ELR (cell line): Measurements from ENCODE around the gene CYTH2.

Experiments used
- DNase-seq: peaks from one replicate; pipeline ENCODE4 v3.0.0-alpha.2; 2015; ENCODE audit warnings: low read depth

CYTH2 gene

DNA sequence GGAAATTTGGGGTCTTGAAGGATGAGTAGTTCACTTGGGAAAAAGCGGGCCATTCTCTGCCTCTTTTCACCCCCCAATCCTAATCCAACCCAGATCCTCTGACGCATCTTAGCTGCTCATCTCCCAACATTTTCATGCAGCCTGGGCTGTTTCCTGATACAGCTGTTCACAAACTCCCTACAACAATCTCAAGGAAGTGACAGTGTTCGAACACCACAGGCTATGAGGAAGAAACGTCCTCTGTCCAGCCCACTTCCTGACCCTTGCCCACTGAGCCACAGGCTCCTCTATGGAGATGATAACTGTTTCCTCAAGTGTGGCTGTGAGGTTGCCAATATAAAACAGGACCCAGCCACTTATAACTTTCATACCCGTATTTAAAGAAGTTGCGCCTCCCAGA lies 26.2 kb downstream of the CYTH2 start:
- peak; percentile 35 for DNase-seq

GRCh38 chr19:48496959-48497727 lies 28.0 kb downstream of the CYTH2 start:
- no peak for DNase-seq

DNA sequence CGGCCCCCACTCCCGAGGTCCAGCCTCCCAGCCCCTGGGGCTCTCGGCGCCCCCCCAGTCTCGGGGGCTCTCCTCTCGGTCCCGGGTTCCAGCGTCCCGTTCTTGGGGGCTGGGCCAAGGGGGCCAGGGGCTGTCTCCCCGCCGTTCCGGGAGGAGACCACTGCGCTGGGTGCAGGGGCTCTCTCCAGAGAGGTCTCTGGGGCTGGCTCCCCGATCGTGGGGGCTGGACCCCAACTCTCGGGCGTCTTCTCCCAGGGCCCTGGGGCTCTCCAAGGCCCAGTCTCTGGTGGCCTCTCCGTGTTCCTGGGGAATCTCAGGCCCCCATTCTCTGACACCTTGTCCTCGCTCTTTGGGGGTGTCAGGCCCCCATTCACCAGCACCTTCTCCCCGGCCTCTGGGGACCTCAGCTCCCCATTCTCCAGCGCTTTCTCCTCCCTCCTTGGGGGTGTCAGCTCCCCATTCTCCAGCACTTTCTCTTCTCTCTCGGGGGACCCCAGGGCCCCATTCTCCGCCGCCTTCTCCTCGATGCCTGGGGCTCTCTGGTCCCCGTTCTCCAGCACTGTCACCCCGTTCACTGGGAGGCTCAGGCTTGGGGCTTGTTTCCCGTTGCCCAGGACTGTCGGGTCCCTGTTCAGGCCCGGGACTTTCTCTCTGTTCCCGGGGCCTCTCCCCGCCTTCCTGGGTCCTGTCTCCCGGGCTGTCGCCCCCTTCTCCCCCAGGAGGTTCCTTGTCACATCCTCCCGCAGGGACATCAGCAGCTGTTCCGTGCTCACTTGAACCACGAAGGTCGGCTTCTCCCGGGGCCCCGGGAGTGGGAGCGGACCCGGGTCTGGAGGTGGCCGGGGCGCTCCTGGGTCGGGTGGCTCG lies 28.8 kb downstream of the CYTH2 start:
- DNase-seq, result no peak

DNA sequence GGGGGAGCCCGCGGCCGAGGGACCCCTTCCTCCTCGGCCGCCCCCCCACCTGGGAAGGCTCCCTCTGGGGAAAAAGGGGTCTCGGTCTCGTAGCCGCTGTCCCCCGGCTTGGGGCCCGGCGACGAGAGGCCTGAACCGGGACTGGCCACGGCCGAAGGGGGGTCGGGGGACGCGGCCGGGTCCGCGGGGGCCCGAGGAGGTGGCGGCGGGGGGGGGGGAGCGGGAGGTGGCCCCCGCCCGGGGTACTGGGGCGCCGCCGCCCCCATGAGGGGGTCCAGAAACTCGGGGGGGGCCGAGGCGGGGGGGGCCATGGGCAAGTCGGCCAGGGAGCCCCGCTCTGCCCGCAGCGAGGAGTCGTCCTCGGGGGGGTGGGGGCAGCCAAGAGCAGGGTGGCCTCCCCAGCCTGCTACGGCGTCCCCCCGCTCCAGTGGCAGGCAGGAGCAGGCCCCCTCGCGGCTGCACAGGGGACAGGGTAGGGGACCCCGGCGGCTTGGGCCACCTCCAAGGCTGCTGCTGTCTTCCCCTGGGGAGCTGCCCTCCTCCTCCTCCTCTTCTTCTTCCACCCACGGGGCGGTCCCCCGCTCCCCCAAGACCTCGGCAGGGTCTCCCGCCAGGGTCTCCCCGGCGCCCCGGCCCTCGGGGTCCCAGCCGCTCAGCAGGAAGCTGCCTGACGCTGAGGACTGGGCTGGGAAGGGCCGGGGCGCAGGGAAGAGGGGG lies 29.6 kb downstream of the CYTH2 start:
- DNase-seq, result no peak

DNA sequence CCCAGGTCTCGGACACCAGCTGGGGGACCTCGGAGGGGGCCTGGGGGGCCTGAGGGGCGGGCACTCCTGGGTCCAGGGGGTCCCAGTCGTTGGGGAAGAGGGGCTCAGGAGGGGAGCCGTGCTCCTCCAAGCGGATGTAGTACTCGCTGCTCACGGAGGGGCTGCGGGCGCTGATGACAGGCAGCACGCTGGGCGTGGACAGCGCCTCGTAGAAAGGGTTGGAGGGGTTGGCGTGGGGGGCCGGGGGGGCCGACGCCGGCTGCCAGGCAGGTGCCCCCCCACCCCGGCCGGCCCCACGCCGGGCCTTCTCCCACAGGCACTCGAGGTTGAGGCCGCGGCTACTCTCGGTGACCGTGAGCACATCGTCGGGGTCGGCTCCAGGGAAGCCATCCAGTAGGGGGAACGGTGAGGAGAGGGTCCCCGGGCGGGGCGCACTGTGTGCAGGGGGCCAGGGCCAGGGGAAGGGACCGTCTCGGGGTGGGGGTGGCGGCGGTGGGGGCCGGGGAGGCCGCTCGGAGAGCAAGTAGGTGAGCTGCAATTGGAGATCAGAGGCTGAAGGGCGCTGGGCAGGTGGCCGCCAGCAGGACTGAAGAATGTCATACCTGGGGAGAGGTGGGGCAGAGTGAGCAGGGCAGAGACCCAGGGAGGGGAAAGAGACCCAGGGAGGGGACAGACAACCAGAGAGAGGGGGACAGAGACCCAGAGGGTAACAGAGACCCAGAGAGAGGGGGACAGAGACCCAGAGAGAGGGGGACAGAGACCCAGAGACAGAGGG lies 30.3 kb downstream of the CYTH2 start:
- DNase-seq, result no peak

GRCh38 chr19:48500830-48501493 lies 31.8 kb downstream of the CYTH2 start:
- no peak for DNase-seq

DNA sequence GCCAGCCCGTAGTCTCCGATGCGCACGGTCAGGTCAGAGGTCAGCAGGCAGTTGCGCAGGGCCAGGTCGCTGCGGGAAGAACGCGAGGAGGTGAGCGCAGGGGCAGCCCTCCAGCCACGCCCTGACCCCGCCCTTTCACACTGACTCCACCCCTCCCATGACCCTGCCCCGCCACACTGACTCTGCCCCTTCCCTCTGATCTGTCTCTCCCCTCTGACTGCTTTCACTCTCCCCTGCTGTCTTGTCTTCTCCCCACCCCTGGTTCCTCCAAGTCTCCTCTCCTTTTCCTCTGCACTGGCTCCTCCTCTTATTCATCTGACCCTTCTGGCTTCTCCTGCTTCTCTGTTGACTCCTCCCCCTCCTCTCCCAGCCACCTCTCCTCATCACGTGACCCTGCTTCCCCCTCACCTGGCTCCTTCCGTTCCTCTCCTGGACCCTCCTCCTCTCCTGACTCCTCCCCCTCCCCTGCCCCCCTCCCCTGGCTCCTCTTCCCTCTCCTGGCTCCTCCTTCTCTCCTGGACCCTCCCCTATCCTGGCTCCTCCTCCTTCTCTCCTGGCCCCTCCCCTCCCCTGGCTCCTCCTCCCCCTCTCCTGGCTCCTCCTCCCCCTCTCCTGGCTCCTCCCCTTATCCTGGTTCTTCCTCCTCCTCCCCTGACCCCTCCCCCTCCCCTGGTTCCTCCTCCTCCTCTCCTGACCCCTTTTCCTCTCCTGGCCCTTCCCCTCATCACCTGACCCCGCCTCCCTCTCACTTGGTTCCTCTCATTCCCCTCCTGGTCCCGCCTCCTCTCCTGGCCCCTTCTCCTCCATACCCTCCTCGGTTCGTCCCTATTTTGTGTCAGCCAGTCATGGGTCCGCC lies 32.6 kb downstream of the CYTH2 start:
- DNase-seq, result peak; percentile 49

DNA sequence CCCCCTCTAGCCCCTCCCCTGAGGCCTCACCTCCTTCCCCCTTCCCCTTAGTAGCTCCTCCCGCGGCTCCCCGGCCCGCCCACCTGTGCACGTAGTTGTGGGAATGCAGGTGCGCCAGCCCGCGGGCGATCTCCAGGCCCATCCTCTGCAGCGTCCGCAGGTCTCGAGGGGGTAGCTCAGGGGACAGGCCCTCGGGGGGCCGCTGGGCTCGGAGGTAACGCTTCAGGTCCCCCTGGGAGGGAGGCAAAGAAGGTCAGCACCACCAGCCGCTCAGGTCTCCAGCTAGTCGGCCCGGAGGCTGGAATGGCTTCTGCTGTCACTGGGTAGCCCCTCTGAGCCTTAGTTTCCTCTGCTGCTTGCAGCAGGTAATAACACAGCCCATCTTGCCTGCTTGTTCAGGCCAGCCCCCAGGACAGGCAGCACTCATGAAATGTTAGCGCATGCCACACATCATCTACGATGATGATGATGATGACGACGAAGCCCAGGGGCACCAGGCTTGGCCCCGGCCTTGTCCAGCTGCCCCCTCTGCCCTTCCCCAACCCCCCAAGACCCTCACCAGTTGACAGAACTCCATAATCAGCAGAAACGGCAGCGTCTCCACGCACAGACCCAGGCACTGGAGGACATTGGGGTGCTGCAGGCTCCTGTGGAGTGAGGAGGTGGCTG lies 33.3 kb downstream of the CYTH2 start:
- DNase-seq, result no peak

DNA sequence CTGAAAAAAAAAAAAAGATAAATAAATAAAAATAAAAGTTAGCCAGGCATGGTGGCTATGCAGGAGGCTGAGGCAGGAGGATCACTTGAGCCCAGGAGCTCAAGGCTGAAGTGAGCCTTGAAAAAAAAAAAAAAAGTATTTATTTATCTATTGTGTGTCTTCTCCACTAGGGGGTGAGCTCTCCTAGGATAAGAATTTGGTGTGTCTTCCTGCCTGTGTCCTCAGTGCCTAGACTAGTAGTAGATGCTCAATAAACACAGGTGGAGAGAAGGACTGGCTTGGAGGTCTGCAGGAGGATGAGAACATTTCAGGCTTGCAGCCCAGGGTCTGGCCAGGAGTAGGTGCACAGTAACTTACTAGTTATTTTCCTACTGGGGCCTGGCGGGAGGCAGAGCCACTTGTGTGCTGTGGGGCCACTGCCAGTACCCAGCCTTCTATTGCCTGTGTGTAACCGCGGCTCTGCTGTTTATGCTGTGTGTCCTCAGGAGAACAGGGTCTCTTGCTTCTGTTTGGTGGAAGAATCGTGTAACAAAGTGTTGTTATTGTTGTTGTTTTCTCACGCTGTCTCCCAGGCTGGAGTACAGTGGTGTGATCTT lies 37.1 kb downstream of the CYTH2 start:
- peak; percentile 80 for DNase-seq

DNA sequence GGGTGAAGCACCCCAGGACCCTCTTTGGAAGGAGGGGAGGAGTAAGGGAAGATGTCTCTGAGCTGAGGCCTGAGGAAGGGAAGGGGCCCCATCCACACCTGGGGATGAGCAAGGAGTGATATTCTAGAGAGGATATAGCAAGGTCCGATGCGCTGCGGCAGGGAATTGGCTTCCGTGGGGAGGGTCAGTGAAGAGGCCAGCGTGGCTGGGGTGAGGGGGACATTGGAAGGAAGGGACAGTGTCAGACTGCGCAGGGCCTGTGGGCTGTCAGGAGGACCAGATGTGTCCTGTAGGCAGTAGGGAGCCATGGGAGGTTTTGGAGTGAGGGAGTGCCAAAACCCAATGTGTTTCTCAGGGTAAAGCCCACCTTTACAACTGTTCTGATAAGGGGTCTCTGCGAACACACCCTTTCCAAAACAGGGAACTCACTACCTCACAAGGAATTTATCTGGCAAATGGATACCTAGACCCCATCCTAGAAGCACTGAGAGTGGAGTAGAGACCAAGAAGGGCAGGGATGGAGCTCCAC lies 38.8 kb downstream of the CYTH2 start:
- no peak for DNase-seq

DNA sequence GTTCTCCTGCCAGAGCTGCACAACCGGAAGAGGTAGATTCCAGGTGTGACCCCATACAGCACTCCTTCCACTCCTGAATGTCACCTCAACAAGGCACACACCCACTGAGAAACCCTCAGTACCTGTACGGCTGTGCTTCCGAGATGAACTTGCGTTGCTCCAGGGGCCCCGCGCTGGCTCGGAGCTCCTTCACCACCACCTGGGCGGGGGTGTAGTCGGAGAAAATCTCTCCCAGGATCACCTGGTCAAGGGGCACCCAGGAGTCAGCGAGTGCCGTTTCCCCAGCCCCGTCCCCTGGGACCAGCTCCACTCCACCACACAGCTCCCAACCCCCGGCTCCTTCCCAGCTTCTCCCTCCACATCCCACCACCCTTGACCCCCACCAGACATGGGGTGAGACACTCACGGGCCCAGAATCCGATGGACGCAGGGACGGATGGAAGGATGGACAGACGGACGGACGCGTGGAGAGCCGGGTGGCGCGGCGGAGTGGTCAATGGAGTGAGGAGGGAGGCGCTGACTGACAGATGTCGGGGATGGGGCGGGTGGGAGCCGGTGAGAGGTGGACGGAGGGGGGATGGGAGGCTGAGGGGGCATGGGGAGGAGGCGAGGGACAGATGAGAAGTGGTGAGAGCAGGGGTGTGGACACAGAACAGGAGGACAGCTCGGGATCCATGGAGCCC lies 39.7 kb downstream of the CYTH2 start:
- no peak for DNase-seq

GRCh38 chr19:48509467-48510194 lies 40.5 kb downstream of the CYTH2 start:
- DNase-seq, result peak; percentile 33

DNA sequence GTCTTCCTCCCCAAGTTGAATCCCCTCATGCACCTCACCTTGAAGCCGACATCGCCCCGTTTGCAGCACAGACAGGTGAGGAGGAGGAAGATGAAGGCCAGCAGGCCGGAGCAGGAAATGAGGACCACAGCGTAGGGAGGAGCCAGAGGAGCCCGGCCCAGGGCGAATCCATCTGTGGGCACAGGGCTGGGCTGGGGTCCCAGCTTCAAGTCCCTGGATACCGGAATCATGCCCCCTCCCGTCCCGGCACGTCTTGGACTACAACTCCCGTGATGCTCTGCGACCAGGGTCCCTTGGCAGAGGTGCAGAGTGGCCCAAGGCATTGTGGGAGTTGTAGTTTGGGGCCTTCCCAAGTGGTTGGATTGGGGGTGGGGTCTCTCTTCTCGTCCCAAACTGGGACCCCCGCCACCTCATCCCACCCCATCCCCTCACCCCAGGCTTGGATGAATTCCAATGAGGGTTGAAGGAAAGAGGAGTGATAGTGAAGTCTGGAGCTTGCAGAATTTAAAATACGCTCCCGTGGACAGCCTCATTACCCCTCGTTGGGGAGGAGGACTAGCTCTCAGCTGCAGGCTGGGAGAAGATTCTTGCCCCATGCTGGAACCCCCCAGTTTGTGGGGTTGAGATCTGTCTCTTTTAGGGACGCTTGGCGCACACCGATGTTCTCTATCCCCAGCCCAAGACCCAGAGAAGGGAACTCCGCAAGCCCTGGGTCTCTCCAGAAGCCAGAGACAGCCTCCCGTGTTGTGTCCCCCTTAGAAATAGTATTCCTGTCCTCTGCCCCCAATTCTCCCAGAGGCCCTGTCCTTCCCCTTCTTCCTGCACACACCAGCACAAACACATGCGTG lies 41.5 kb downstream of the CYTH2 start:
- peak; percentile 63 for DNase-seq

GRCh38 chr19:48511321-48511731 lies 42.2 kb downstream of the CYTH2 start:
- DNase-seq, result no peak

DNA sequence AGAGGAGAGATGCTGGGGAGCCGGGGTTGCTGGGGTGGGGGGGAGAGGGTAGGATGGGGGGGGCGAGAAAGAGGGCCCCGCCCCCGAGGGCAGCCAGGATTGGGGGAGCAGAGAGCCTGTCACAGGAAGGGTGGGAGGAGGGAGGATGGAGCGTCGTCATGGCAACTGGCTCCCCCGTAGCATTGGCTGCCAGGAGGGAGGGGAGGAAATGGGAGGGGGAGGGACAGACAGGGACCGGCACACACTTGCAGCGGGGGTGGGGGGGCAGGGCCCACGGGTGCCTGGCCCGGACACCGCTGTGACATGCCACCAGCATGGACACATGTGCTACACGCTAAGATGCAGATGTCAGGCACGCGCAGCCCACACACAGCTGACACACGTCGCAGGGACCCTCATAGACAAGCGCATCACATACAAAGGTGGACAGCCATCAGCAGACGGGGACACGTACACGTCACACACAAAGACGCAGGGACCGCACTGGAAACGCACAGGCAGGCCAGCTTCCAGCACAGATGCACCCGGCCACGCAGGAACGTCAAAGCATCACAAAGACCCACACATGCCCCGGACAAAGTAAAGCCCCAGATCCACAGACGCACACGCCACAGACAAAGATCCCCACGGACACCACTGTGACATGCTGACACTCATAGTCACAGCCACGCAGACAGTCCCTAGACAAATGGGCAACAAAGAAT lies 42.8 kb downstream of the CYTH2 start, which contains the start of gene LMTK3:
Gene LMTK3 (minus strand): TSS at position 36 of the 704 bp plus-strand sequence. CDS start 259 bp downstream, outside the sequence.
- peak; percentile 69 for DNase-seq
